ENCODE data around the gene PNKP. TPM values are rescaled to one million over a fixed set of nuclear protein-coding genes. Genes with fewer than 3 reads are reported as not detected.

Gene PNKP
- total RNA-seq, 1 experiment from 2014 or later: 63.0 TPM

DNA sequence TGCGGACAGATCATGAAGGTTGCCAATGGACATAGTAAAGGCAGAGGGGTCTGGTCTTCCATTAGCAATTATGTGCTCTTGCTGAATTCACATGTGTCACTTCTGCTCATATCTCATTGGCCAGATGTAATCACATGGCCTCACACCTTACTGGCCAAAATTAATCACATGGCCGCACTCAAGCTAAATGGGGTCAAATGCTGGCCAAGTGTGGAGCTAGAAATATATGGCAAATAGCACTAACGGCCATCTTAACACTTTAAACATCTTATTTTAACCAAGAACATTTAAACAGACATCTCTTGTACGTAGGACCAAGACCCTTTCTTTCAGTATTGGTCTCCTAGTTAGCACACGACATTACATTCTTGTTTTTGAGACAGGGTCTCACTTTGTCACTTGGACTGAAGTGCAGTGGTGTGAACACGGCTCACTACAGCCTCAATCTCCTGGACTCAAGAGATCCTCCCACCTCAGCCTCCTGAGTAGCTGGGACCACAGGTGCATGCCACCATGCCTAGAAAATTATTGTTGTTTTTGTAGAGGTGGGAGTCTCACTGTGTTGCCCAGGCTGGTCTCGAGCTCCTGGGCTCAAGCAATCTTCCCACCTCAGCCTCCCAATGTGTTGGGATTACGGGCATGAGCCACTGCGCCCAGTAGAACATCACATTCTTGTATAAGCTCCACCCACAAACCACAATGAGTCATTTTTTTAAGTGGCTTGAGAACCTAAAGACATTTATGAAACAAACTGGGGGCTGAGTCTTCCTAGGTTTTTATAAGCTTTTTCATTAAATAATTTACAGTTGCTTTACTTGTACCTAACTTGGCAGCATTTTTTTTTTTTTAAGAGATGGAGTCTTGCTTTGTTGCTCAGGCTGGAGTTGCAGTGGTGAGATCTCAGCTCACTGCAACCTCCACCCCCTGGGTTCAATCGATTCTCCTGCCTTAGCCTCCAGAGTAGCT lies 19.4 kb downstream of the PNKP start:
- peak; percentile 94 for DNase-seq (ENCODE audit: low spot score)

DNA sequence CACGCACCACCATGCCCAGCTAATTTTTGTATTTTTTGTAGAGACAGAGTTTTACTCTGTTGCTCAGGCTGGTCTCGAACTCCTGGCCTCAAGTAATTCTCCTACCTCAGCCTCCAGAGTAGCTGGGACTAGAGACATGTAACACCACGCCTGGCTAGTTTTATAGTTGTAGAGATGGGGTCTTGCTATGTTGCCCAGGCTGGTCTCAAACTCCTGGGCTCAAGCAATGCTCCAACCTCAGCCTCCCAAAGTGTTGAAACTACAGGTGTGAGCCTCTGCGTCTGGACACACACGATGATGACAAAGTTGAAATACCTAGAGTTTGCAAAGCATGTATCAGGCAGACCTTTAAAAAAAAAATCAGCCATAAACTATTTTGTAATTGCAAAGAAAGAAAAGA lies 21.0 kb downstream of the PNKP start:
- DNase-seq (ENCODE audit: low spot score): no peak

- DNase-seq (ENCODE audit: low spot score): no peak
Measured at GRCh38 chr19:49845414-49845813, 22.0 kb downstream of the PNKP start.

GRCh38 chr19:49844138-49845095 lies 23.0 kb downstream of the PNKP start:
- no peak for DNase-seq (ENCODE audit: low spot score)

DNA sequence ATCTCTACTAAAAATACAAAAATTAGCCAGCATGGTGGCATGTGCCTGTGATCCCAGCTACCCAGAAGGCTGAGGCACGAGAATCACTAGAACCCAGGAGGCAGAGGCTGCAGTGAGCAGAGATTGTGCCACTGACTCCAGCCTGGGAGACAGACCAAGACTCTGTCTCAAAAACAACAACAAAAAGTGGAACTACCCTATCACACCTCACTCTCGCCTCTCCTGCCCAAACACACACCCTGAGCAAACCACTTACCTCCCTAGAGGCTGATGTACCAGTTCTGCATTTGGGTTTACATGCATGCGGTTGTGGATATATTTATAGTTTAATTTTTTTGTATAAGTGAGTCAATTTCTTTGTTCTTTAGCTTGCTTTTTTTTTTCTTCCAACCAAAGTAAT lies 24.1 kb downstream of the PNKP start:
- no peak for DNase-seq (ENCODE audit: low spot score)

- no peak for DNase-seq (ENCODE audit: low spot score)
Measured at GRCh38 chr19:49840736-49841249, 26.6 kb downstream of the PNKP start.

DNA sequence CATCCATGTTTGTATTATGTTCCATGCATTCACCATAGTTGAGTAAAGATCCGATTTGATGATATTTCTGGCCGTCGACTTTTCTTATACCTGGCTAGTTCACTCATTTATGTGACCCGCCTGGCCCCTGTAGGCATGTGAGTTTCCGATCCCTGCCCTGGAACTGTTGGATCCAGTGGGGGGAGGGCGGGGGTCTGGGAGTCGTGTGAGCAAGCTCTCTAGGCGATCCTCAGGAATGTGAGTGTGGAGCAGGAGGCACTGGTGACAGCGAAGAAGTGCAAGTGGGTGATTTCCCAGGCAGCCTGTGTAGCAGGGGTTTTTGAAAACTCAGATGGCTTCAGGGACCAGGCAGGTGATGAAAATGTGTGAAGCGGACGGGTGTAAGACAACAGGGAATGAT lies 27.1 kb downstream of the PNKP start:
- no peak for DNase-seq (ENCODE audit: low spot score)

GRCh38 chr19:49839713-49840112 lies 27.7 kb downstream of the PNKP start:
- no peak for DNase-seq (ENCODE audit: low spot score)

GRCh38 chr19:49838885-49839588 lies 28.3 kb downstream of the PNKP start:
- no peak for DNase-seq (ENCODE audit: low spot score)

DNA sequence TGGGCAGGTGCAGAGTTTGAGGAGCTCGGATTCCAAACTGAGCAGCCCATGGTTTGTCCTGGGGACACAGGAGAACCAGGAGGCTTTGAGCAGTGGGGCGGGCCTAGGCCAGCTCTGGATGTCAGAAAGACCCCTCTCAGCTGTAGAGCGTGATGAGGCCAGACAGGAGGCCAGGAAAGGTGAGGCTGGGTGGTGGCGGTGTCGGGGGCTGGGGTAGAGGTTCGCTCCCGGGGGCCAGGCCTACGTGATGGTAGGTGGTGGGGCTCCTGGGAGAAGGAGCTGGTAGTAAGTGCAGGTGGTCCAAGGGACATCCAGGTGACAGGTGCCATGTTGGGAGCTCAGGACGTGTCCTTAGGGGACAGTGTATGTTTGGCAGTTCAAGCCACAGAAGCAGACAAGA lies 30.0 kb downstream of the PNKP start:
- no peak for DNase-seq (ENCODE audit: low spot score)

GRCh38 chr19:49837009-49837310 lies 30.4 kb downstream of the PNKP start:
- no peak for DNase-seq (ENCODE audit: low spot score)

GRCh38 chr19:49836176-49837008 lies 31.0 kb downstream of the PNKP start:
- no peak for DNase-seq (ENCODE audit: low spot score)

DNA sequence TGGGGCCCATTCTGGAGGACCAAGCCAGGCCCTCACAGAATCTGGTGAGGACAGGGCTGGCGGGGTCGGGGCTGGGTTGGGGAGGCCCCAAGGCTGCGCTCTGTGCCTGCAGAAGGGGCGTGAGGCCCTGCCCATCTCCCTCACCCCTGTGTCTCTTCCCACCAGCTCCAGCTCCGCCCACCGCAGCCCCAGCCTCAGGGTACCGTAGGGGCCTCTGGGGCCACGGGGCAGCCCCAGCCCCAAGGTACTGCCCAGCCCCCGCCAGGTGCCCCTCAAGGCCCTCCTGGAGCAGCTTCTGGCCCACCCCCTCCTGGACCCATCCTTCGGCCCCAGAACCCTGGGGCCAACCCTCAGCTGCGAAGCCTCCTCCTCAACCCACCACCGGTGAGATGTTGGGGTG lies 31.8 kb downstream of the PNKP start:
- no peak for DNase-seq (ENCODE audit: low spot score)

GRCh38 chr19:49833599-49833998 lies 33.8 kb downstream of the PNKP start:
- no peak for DNase-seq (ENCODE audit: low spot score)

DNA sequence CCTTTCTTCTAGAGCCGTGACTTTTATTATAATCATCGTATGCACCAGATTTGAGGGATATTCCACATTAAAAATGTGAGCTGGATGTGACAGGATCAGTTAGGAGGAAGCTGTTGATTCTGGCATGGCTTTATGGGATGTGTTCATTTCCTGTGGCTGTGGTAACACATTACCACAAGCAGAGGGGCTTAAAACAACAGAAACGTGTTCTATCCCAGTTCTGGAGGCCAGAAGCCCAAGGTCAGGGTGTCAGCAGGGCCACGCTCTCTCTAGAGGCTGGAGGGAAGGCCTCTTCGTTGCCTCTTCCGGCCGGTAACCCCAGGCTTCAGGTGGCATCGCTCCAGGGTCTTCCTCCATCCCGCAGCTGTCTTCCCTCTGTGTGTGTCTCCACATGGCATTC lies 34.8 kb downstream of the PNKP start:
- no peak for DNase-seq (ENCODE audit: low spot score)

DNA sequence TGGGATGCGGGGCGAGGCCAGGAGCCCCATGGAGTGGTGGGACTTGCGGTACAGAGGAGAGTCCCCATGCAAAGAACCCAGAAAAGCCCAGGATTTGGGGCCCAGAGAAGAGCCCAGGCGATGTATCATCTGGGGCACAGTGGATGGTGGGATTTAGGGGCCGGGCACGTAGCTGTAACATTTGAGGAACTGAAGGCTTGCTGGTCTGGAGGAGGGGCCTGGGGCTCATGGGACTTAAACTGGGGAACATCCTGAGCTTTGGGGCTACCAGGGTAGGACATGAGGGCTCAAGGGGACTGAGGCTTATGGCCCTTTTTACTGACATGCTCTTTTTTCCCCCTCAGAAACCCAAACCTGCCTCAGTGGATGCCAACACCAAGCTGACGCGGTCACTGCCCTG lies 35.8 kb downstream of the PNKP start:
- DNase-seq (ENCODE audit: low spot score): no peak

DNA sequence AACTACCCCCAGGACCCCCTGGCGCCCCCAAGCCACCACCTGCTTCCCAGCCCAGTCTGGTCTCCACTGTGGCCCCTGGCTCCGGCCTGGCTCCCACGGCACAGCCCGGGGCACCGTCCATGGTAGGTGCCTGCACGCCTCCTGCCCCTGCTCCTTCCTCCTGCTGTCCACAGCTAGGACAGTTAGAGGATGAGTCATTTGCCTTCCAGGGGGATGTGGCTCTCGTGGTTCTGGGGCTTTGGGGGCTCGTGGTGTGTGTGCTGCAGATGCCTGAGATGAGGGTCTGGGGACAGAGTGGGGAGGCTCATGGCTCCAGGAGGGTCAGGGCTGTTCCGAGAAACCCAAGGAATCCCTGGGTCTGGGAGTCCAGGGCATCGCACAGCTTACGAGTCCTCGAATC lies 36.6 kb downstream of the PNKP start:
- no peak for DNase-seq (ENCODE audit: low spot score)

DNA sequence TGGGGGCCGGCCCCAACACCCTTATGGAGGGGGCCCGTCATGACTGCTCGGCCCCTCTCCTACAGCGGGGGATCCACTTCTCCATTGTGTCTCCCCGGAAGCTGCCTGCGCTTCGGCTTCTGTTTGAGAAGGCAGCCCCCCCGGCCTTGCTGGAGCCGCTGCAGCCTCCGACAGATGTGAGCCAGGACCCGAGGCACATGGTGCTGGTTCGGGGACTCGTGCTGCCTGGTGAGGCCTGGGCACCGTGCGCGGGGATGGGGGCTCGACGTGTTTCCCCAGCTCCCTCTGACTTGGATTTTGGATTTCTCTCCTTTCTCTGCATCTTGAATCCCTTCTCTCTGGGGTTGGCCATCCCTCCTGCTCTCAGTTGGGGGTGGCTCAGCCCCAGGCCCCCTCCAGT lies 37.7 kb downstream of the PNKP start:
- no peak for DNase-seq (ENCODE audit: low spot score)

DNA sequence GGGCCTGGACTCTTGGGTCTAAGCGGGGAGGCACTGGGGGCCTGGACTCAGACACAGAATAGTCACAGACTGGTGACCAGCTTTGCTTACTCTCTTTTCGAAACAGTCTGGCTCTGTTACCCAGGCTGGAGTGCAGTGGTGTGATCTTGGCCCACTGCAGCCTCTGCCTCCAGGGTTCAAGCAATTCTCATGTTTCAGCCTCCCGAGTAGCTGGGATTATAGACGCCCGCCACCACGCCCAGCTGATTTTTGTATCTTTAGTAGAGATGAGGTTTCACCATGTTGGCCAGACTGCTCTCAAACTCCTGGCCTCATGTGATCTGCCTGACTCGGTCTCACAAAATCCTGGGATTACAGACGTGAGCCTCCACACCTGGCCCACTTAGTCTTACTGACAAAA lies 38.2 kb downstream of the PNKP start:
- DNase-seq (ENCODE audit: low spot score): no peak

DNA sequence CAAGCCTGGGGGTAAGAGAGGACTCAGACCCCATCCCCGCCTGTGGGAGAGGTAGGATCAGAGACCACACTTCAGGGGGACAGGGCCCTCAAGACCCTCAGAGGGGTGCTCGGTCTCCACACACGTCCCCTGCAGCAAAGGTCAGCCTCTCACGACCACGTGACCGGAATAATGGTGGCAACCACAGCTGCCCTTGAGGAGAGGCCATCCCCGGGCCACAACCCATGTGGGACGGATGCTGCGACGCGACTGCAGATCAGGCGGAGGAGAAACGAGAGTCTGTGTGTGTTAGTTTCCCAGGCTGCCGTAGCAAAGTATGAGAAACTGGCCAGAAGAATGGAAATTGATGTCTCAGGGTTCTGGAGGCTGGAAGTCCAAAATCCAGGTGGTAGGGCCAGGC lies 40.3 kb downstream of the PNKP start:
- no peak for DNase-seq (ENCODE audit: low spot score)

- DNase-seq (ENCODE audit: low spot score): no peak
Measured at GRCh38 chr19:49824662-49825061, 42.7 kb downstream of the PNKP start.
